Endothelial cell of hepatic sinusoid (primary cell): ENCODE measurements around the gene RERE.
"Not testable (repeated sequence)": the region's sequence is repeated elsewhere in the genome, so short reads cannot be mapped to it uniquely, and the experiment has no call there.

Source experiments
- in situ Hi-C: cut with HindIII; loops from 2 replicates; pipeline ENCODE4 v1.10.0; 2017; ENCODE audit warnings: low sequenced_read_pairs

RERE gene

DNA sequence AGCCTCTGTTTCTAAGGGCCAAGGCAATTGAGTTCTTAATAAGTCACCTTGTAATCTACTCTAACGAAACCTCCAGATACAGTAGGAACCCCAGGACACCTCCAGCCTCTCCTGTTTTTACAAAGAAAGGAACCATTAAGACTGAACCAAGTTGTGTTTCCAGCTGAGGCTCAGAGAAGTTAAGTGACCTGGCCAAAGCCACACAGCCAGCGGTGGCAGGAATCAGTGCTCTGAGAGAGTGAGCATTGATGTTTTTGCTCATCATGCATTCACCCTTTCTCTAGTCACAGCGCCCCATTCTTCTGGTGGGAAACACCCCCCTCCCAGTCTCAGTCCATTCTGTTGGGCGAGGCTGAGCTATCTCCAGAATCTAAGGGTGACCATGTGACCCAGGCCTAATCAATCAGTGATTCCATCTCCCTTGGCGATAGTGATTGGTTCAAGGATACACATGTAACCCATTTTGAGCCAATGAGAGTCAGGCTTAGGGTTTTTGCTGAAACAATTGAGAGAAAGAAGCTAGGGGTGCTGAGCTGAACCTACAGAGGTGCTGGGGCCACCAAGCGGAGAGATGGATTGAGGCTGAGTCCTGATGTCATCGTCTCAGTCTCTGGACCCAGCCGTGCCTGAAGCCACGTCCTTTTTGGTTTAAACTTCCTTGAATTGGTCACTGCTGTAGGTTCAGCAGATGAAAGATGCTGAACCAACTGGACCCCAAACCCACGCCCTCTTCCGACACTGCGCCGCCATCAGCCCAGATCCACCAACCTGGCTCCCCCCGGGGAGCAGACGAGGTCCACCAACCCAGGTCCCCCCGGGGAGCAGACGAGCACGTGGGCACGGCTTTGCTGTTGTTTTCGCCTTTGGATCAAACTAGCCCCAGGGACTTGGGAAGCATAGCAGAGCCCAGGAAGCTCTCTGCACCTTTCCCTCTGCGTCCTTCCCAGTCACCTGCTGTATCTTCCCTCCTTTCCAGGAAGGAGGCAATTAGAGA, 28.0 kb upstream of the RERE start:
- in situ Hi-C loops = loop anchor here (25.0 kb wide), 1 partner anchor 283 kb away; no protein-coding TSS in a partner anchor

DNA sequence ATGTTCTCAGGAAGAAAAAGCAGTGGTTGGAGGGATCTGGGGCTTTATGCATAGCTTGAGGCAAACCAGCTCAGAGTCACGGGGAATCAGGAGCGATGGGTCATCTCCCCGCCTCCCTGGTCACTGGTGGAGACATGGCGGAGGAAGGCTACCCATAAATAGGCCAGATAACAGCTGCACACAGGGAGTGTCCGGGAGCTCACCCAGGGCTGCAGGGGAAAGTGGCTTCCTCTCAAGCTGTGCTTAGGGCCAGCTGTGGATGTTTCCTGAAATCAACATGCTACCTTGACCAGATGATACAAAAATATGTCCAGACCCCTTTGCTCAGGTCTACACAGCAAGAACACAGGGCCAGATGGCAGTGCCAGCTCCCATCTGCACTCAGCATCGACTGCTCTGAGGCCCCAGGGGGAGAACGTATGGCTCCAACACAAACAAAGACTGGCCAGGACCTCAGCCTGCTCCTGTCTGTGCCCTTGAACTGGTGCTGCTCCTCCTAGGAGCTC, 27.1 kb upstream of the RERE start:
- in situ Hi-C loops = loop anchor here (25.0 kb wide), 1 partner anchor 282 kb away; no protein-coding TSS in a partner anchor

DNA sequence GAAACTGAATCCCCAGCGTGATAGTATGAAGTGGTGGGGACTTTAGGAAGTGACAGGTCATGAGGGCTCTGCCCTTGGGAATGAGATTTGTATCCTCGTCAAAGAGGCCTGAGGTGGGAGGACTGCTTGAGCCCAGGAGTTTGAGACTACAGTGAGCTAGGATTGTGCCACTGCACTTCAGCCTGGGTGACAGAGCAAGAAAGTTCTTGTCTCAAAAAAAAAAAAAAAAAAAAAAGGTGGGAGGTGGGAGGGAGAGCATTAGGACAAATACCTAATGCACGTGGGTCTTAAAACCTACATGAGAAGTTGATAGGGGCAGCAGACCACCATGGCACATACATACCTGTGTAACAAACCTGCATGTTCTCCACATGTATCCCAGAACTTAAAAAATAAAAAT, 24.0 kb upstream of the RERE start:
- in situ Hi-C loops = loop anchor here (25.0 kb wide), 1 partner anchor 279 kb away; no protein-coding TSS in a partner anchor

DNA sequence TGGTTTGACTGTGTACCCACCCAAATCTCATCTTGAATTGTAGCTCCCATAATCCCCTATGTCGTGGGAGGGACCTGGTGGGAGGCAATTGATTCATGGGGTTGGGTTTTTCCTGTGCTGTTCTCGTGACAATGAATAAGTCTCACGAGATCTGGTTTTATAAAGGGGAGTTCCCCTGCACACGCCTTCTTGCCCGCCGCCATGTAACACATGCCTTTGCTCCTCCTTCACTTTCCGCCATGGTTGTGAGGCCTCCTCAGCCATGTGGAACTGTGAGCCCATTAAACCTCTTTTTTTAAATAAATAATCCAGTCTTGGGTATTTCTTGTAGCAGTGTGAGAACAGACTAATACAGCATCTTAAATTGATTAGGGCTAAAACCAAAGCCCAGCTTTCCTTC, 22.6 kb upstream of the RERE start:
- in situ Hi-C loops = loop anchor here (25.0 kb wide), 1 partner anchor 278 kb away; no protein-coding TSS in a partner anchor

DNA sequence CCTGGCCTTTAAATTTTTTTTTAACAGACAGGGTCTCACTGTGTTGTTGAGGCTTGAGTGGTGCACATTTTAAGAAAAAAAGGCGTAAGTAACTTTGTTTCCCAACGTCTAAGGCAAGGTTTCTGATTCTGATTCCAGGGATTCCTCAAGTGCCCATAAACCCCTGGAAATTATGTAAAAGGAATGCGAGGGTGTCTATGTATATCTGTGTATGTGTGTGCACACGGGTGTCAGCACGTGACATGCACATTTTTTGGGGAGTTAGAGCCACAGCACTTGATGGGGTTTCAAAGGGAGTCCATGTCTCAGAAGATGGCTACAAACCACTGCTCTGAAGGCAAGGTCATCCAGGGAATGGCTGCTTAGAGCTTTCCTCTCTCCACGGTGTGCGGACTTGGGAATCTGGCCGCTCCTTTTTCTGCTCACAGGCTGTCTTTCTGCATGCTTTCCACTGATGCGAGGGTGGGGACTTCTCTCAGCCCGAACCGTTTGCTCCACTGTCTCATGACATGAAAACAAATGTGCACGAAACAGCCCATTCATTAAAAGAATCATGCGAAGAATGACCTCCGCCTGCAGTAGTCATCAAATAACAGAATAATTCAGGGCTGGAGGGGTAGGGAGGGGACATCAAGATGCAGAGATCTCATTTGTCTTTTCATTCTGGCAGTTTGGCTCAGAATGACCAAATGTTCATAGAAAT, 18.7 kb upstream of the RERE start:
- in situ Hi-C loops = loop anchor here (25.0 kb wide), 1 partner anchor 274 kb away; no protein-coding TSS in a partner anchor

DNA sequence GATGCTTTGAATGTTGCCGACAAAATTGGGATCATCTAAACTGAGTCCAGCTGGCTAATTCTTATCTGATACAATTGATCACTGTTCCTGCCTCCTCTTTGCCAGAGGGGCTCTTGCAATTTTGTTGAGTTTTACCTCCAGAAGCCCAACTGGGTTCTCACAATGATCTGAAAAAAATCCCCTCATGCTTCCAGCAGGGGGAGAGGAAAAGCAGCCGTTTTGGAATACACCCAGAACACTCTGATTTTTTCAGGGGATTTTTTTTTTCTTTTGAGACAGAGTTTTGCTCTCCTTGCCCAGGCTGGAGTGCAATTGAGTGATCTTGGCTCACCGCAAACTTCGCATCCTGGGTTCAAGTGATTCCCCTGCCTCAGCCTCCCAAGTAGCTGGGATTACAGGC, 13.9 kb upstream of the RERE start:
- in situ Hi-C loops = loop anchor here (5.0 to 25.0 kb wide), 3 partner anchors 74 to 269 kb away; no protein-coding TSS in a partner anchor

DNA sequence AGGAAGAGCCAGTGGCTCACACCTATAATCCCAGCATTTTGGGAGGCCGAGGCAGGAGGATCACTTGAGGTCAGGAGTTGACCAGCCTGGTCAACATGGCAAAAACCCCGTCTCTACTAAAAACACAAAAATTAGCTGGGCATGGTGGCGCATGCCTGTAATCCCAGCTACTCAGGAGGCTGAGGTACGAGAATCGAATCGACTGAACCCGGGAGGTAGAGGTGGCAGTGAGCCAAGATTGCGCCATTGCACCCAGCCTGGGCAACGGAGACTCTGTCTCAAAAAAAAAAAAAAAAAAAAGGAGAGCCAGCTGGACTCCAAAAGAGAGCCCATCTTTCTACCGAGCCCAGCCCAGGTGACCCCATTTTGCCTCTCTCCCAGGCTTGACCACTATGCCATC, 13.3 kb upstream of the RERE start:
- in situ Hi-C loops = loop anchor here (5.0 to 25.0 kb wide), 3 partner anchors 73 to 268 kb away; no protein-coding TSS in a partner anchor

DNA sequence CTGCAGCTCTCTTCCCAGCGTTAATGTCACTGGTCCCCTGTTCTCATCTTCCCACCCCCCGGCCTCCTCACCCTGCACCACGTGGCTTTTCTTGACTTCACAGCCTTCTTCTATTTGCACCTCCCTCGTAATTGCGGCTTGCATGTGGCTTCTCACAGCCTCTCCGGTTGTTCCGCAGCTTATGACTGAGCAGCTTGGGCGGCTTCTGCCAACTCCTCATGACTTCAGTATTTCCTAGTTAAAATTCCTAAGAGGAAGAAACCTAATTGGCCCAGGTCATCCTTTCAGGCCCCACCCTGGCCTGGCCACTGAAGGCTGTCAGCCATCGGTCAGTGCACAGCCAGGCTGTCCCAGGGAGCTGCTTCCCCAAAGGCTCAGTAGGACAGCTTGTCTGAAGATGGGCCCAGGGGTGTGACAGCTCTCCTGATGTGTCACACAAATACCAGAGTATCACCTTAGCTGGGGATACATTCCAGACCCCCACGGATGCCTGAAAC, 8.6 kb upstream of the RERE start:
- in situ Hi-C loops = loop anchor here (25.0 kb wide), 1 partner anchor 264 kb away; no protein-coding TSS in a partner anchor

DNA sequence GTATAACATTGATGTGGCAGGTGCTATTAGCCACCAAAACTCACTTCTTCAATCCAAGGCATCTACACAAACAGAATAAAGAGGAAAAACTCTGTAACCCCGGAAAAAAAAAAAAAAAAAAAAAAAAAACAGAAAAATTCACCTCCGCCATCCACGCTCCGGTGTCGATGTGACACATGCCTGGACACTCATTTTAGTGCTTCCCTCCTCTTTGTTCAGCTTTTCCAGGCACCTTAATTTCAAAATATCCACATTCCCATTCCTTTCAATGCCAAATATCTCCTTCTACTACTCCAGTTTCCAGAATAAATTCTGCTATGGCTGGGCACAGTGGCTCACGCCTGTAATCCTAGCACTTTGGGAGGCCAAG, 5.8 kb upstream of the RERE start:
- in situ Hi-C loops = no loop called here

DNA sequence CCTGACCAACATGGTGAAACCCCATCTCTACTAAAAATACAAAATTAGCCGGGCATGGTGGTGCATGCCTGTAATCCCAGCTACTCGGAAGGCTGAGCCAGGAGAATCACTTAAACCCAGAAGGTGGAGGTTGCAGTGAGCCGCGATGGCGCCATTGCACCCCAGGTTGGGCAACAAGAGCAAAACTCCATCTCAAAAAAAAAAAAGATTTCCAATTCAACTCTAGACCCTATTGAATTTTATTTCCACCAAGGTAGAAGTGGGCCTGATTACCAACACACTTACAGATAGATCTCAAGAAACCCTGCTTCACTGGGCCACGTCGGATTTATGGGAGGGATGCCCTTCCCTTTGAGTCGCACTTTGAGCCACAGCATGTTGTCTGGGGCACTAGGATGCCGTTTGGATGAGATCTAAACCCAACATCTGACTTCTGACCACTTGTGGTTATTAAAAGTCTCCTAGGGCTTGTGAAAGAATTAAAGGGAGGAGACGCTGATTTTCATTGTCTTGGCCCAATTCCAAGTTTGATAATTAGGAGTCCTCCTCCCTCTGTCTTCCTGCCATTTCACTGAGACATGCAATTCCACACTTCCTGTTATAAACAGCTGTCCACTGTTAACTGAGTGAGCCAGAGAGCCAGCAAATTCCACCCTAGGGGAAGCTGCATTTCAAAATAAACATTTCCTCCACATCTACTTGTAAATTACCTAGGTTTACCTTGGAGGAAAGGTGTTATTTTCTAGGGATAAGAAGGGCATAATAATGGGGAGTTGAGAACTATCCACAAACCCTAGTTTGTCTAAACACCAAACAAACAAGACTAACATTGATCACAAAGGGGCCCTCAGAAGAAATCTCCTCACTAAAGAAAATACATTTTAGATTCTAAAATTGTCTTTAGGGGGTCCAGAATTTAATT, 5.2 kb upstream of the RERE start:
- in situ Hi-C loops = no loop called here

DNA sequence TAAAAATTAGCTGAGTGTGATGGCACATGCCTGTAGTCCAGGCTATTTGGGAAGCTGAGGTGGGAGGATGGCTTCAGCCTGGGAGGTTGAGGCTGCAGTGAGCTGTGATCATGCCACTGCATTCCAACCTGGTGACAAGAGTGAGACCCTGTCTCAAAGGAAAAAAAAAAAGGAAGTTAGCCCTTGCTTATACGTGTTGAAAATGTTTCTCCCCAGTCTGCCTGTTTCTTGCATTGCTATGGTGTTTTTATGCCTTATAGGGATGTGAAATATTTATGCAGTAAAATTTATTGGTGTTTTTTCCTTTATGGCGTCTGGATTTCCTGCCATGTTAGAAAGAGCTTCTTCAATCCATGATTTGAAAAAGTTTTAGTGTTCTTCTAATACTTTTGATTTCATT, 3.6 kb upstream of the RERE start:
- in situ Hi-C loops = no loop called here

DNA sequence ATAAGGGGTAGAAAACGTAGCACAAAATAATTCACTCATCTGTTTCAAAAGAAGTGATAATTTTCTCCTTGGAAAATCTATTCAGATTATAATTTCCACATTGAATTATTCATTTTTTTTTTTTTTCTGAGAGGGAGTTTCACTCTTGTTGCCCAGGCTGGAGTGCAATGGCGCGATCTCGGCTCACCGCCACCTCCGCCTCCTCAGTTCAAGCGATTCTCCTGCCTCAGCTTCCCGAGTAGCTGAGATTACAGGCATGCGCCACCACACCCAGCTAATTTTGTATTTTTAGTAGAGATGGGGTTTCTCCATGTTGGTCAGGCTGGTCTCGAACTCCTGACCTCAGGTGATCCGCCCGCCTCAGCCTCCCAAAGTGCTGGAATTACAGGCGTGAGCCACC, 1.3 kb upstream of the RERE start:
- in situ Hi-C loops = not testable (repeated sequence)

DNA sequence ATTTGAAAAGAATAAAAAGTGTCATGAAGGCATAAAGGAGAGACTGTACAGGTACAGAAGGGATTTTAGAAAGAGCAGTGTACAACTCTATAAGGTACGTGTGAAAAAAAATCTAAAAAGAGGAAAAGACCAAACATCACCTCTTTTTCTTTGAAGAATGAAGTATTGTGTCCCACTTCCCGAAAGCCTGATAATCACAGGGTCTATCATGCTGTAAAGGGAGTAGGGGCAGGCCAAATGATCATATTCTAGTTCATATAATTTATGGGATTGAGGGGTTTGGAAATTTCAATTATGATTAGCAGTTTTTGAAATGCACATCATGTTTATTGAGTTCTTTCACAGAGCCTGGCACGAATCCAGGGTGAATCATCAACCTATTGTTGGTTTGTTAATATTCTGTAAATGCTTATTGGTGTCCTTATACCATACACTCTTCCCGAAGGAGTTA, 910 bp upstream of the RERE start:
- in situ Hi-C loops = no loop called here

DNA sequence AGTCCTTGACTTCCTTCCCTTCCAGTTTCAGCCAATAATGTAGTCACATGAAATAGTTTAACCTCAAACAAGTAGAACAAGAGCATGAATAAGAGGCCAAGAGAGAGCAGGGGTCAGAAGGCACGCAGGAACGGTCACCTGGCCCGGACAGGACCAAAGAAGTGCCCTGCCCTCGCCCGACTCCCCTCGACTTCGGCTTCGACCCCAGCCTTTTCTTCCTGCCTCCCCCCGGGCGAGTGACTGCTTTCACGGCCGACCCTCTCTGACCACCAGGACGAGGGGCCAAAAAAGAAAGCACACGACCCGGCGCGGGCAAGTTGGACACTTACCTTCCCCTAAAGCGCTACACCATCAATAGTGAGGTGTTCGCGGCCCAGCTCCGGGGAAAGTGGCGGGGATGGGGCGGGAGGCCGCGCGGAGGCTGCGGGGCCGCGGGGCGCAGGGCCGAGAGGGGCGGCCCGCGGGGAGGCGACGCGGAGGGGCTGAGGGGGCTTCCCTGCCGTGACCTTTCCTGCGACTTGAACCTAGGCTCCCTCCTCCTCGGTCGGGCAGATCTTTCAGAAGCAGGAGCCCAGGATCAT, 519 bp downstream of the RERE start:
- in situ Hi-C loops = no loop called here

DNA sequence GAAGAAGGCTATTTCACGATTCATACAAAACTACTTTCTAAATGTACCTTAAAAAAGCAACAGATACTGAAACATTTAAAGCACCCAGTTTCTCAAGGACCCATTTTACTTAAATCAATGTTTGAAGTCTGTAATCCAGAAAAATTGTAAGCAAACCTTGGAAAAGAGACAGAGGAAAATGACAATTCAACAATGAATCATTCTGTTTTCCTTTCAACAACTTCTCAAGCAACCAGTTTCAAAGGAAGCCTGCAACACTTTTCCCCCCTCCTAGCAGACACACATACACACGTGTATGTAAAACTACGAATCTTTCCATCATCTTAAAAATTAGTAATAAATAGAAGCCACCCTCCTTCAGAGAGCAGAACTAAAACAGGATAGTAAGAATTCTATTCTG, 1.2 kb downstream of the RERE start:
- in situ Hi-C loops = no loop called here

DNA sequence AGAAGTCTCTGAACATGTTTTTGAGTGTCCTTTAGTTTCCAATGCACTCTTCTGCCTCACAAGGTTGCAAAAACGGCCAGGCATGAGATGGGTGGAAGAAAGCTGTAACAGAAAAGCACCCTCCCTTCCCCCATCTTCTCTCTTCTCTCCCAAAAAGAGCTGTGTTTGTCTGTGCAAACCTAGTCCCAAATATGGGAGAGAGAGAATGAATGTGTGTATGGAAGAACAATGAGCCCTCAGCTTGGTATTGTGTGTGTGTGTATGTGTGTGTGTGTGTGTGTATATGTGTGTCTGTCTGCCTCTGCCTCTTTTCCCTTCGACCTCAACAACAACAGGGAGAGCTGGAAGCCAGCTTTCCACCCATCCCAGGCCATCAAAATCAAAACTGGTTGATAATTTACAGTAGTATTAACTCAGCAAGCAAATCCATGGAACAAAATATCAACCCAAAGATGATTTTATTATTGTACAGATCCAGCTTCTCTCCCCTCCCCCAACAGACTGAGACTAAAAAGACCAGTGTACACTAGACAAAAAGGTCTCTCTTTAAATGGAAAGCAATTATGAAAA, 1.8 kb downstream of the RERE start:
- in situ Hi-C loops = no loop called here

DNA sequence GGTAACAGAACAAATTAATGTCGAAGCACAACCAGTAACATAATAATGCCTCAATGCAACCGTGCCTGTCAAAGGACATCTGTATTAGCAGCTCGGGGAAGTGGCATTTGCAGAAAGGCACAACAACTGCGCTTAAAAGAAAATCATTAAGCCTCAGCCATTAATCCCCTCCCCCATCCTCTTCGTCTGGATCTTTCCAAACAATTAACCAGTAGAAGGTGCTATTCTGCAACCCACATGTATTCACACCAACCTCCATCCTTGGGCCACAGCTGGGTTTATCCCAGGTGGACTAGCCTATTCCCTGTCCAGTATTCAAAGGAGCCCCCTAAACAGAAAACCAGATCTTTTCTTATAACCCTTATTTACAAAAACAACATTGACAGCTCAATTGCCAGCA, 2.6 kb downstream of the RERE start:
- in situ Hi-C loops = no loop called here

DNA sequence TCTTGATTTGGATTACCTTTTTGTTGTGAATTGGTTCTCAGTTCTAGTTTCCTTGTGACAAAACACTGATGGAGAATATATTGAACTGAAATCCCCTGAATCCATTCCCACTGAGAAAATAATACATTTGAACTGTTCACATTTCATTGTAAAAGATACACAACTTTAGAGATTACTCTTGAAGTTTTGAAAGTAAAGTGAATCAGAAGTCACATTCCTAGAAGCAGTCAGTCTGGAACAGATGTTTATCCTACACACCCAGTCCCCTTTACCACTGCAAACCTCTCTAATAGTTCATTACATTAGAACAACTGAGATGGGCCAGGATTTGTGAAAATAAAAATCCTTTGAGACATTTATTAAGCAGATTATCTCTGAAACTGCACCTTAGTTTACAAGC, 3.4 kb downstream of the RERE start:
- in situ Hi-C loops = no loop called here

DNA sequence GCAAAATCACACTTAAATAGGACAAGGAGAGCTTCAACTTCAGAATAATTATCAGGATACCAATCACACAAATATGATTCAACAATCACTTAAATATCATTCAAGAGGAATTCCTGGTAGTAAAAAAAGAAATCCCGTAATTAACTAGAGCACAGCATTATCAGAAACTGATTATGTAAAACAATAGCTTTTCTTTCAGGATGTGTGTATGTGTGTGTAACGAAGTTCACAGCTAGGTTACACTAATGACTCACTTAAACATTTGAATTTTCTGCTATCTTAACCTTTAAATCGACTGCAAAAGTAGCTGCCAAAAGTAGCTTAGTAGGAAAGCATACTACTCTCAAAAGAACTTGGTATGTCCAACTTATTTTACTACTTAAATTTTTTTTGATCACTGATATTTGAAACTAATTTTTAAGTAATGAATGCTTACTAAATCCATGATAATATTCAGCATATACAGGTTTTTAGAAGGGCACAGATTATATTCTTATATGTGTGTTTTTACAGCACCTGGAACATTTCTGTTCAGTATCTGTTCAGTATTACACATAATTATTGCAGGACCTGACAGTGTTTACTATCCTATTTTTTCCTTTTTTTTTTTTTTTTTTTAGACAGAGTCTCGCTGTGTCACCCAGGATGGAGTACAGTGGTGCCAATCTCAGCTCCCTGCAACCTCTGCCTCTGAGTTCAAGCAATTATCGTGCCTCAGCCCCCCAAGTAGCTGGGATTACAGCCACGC, 4.2 kb downstream of the RERE start:
- in situ Hi-C loops = no loop called here
